ENCODE results near the gene STX10. TPM values are rescaled to one million over a fixed set of nuclear protein-coding genes. Genes with fewer than 3 reads are reported as not detected.
"Not testable (repeated sequence)": the region's sequence is repeated elsewhere in the genome, so short reads cannot be mapped to it uniquely, and the experiment has no call there.

STX10 gene
- total RNA-seq, 1 donor from 2014 or later, result 56.6 TPM

- intact Hi-C loops (cut with micrococcal nuclease), result no loop called here
Measured at GRCh38 chr19:13164343-13165161, 14.4 kb upstream of the STX10 start.

GRCh38 chr19:13163609-13164342 is 13.6 kb upstream of the STX10 start:
- intact Hi-C loops (cut with micrococcal nuclease), result loop anchor here (1.0 to 2.0 kb wide), 2 partner anchors 8 to 45 kb away; no protein-coding TSS in a partner anchor

- intact Hi-C loops (cut with micrococcal nuclease), result loop anchor here (1.0 to 2.0 kb wide), 2 partner anchors 8 to 46 kb away; no protein-coding TSS in a partner anchor
Measured at GRCh38 chr19:13162724-13163608, 12.8 kb upstream of the STX10 start.

- intact Hi-C loops (cut with micrococcal nuclease), result no loop called here
Measured at GRCh38 chr19:13160557-13160956, 10.4 kb upstream of the STX10 start.

GRCh38 chr19:13159713-13160112 is 9.5 kb upstream of the STX10 start:
- intact Hi-C loops (cut with micrococcal nuclease), result loop anchor here (5.0 kb wide), 1 partner anchor 678 kb away; no protein-coding TSS in a partner anchor

- intact Hi-C loops (cut with micrococcal nuclease), result loop anchor here (1.0 to 5.0 kb wide), 4 partner anchors 8 to 682 kb away; no protein-coding TSS in a partner anchor
Measured at GRCh38 chr19:13155472-13156359, 5.5 kb upstream of the STX10 start.

GRCh38 chr19:13154911-13155471 is 4.8 kb upstream of the STX10 start:
- intact Hi-C loops (cut with micrococcal nuclease), result loop anchor here (1.0 to 5.0 kb wide), 6 partner anchors 8 to 692 kb away; partner anchors contain the start of genes CALR, JUNB and ZSWIM4

DNA sequence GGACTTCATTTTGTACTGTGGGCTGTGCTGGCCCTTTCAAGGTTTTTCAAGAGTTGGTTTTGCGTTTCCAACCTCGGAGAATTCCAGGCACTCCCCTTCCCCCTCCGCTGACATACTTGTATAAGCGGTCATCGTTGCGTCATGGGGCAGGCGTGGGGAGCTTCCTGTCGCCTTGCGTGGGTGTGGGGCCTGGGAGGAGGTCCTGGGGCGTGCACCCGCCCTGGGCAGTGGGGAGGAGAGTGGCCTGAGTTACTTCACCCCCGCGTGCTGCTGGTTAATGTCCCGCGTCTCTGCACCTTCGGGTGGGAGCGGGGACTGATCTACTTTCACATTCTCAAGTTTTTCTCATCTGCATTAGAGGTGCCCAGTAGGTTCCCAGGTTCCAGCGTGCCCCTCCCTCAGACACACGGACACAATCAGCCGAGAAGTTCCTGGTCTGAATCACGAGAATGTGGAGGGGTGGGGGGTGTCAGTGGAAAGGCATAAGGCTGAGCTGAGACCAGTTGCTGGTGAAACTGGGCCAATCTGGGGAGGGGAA is 4.1 kb upstream of the STX10 start:
- intact Hi-C loops (cut with micrococcal nuclease), result loop anchor here (5.0 kb wide), 4 partner anchors 217 to 693 kb away; partner anchors contain the start of genes CALR, JUNB and ZSWIM4

GRCh38 chr19:13153569-13154240 is 3.5 kb upstream of the STX10 start:
- intact Hi-C loops (cut with micrococcal nuclease), result loop anchor here (5.0 kb wide), 4 partner anchors 216 to 694 kb away; partner anchors contain the start of genes CALR, JUNB and ZSWIM4

DNA sequence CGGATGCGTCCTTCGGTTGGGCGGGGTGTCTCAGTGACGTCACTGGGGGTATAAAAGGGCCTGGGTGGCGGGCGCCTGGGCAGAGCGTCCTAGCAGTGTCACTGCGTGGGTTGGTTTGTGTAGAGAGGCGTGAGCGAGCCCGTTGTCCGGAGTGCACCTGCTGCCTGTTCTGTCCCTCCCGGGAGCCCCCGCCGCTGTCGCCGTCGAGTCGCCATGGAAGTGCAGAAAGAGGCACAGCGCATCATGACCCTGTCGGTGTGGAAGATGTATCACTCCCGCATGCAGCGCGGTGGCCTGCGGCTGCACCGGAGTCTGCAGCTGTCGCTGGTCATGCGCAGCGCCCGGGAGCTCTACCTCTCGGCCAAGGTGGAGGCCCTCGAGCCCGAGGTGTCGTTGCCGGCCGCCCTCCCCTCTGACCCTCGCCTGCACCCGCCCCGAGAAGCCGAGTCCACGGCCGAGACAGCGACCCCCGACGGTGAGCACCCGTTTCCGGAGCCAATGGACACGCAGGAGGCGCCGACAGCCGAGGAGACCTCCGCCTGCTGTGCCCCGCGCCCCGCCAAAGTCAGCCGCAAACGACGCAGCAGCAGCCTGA is 2.9 kb upstream of the STX10 start:
- intact Hi-C loops (cut with micrococcal nuclease), result loop anchor here (1.0 to 5.0 kb wide), 7 partner anchors 35 to 694 kb away; partner anchors contain the start of genes CALR, JUNB, NACC1 and ZSWIM4

- intact Hi-C loops (cut with micrococcal nuclease), result loop anchor here (1.0 to 5.0 kb wide), 7 partner anchors 34 to 695 kb away; partner anchors contain the start of genes CALR, JUNB, NACC1 and ZSWIM4
Measured at GRCh38 chr19:13152356-13152973, 2.3 kb upstream of the STX10 start.

DNA sequence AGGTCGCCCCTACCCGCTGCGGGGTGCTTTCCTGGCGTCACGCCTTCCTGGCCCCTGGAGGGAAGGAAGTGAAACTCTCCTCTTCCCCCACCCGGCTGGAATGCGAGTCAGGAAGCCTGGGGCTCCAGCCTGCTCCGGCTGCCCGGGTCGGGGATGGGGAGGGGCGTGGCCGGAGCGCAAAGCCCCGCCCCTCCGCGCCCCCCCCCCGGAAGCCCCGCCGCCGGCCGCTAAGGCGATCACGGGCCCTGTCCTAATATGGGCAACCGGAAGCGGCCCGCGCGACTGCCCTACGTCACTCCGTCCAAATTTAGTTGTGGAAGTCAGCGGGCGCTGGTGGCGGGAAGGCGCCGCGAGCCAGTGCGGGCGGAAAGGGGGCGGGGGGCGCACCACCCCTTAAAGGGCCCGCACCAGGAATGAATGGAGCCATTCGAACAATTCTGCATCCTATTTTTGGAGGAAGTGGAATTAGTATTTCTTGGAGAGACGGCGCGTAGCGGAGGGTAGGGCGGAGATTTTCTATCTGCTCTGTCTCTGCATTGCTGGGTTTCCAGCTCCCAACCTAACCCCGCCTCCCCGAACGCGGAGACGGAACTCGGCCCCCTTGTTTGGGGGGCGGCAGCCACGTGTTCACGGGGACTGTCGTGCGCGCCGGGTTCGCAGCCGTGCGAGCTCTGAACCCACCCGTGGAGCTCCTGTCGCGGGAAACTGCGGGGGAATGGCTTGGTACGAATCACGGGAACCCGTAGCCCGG is 1.6 kb upstream of the STX10 start:
- intact Hi-C loops (cut with micrococcal nuclease), result loop anchor here (1.0 to 5.0 kb wide), 10 partner anchors 16 to 929 kb away; partner anchors contain the start of genes CALR, JUNB, NACC1 and ZSWIM4

- intact Hi-C loops (cut with micrococcal nuclease), result loop anchor here (1.0 to 5.0 kb wide), 9 partner anchors 16 to 930 kb away; partner anchors contain the start of genes CALR, JUNB and ZSWIM4
Measured at GRCh38 chr19:13150931-13151604, 893 bp upstream of the STX10 start.

- intact Hi-C loops (cut with micrococcal nuclease), result loop anchor here (1.0 to 5.0 kb wide), 8 partner anchors 17 to 931 kb away; partner anchors contain the start of genes CALR, JUNB and ZSWIM4
Measured at GRCh38 chr19:13149628-13150186, 468 bp downstream of the STX10 start.

GRCh38 chr19:13149173-13149627 is 975 bp downstream of the STX10 start:
- intact Hi-C loops (cut with micrococcal nuclease), result not testable (repeated sequence)
